ENCODE results near the gene CLTCL1.
"Not testable (repeated sequence)": the region's sequence is repeated elsewhere in the genome, so short reads cannot be mapped to it uniquely, and the experiment has no call there.

Gene CLTCL1

GRCh38 chr22:19291580-19292457 lies at the start of gene CLTCL1:
Gene CLTCL1, minus strand, starts transcription at chr22:19291719. Its CDS starts 78 bp downstream, at chr22:19291641.
- Mint-ChIP-seq H3K27ac (peak within 1 kb of the TSS; percentile 79), H3K9me3 (no peaks in the 10 kb centered on the region), H3K36me3 (ENCODE audit: low read depth) (no peaks in the 10 kb centered on the region), H3K4me3 (peak within 1 kb of the TSS; percentile 85), H3K27me3 (peaks cover 37% of the 10 kb centered on the region), H3K4me1 (peaks cover 25% of the 10 kb centered on the region)
- ATAC-seq (peak; percentile 68), DNase-seq (peak; percentile 80)

- Mint-ChIP-seq H3K27ac (no peak overlapping the region), H3K9me3 (peaks cover 44% of the 10 kb centered on the region), H3K36me3 (ENCODE audit: low read depth) (peaks cover 95% of the 10 kb centered on the region), H3K4me1 (no peaks in the 10 kb centered on the region), H3K4me3 (no peak overlapping the region), H3K27me3 (no peaks in the 10 kb centered on the region)
- no peak for DNase-seq
- no peak for ATAC-seq
Observed at GRCh38 chr22:19337137-19337536, 45.6 kb upstream of the CLTCL1 start.

GRCh38 chr22:19336133-19337075 lies 44.9 kb upstream of the CLTCL1 start:
- Mint-ChIP-seq H3K27me3 (no peaks in the 10 kb centered on the region), H3K4me1 (no peaks in the 10 kb centered on the region), H3K4me3 (no peak overlapping the region), H3K27ac (no peak overlapping the region), H3K9me3 (peaks cover 44% of the 10 kb centered on the region), H3K36me3 (ENCODE audit: low read depth) (peaks cover 95% of the 10 kb centered on the region)
- DNase-seq (no peak), ATAC-seq (no peak)

- H3K36me3 Mint-ChIP-seq (ENCODE audit: low read depth) = peaks cover 83% of the 10 kb centered on the region
- DNase-seq (no peak), ATAC-seq (no peak)
- no peaks in the 10 kb centered on the region for H3K4me1 Mint-ChIP-seq
- peaks cover 31% of the 10 kb centered on the region for H3K9me3 Mint-ChIP-seq
- no peak overlapping the region for H3K27ac Mint-ChIP-seq
- H3K4me3 Mint-ChIP-seq = no peak overlapping the region
- no peaks in the 10 kb centered on the region for H3K27me3 Mint-ChIP-seq
Observed at GRCh38 chr22:19331975-19332374, 40.5 kb upstream of the CLTCL1 start.

GRCh38 chr22:19331474-19331873 lies 40.0 kb upstream of the CLTCL1 start:
- Mint-ChIP-seq H3K9me3 (peaks cover 31% of the 10 kb centered on the region), H3K27ac (no peak overlapping the region), H3K4me3 (no peak overlapping the region), H3K4me1 (no peaks in the 10 kb centered on the region), H3K36me3 (ENCODE audit: low read depth) (peaks cover 78% of the 10 kb centered on the region), H3K27me3 (no peaks in the 10 kb centered on the region)
- ATAC-seq = no peak
- DNase-seq = no peak

- no peak overlapping the region for H3K27ac Mint-ChIP-seq
- ATAC-seq = no peak
Observed at GRCh38 chr22:19330865-19331418, 39.4 kb upstream of the CLTCL1 start.

GRCh38 chr22:19330205-19330604 lies 38.7 kb upstream of the CLTCL1 start:
- not testable (repeated sequence) for DNase-seq, H3K4me3 Mint-ChIP-seq, H3K27ac Mint-ChIP-seq, H3K27me3 Mint-ChIP-seq, ATAC-seq, H3K4me1 Mint-ChIP-seq
- Mint-ChIP-seq H3K36me3 (ENCODE audit: low read depth) (peaks cover 66% of the 10 kb centered on the region), H3K9me3 (peaks cover 22% of the 10 kb centered on the region)

More at GRCh38 chr22:19330865-19331418, 39.4 kb upstream of the CLTCL1 start:
- H3K4me1 Mint-ChIP-seq = no peaks in the 10 kb centered on the region
- H3K36me3 Mint-ChIP-seq (ENCODE audit: low read depth) = peaks cover 73% of the 10 kb centered on the region
- peaks cover 28% of the 10 kb centered on the region for H3K9me3 Mint-ChIP-seq
- no peak overlapping the region for H3K4me3 Mint-ChIP-seq
- no peaks in the 10 kb centered on the region for H3K27me3 Mint-ChIP-seq
- no peak for DNase-seq

GRCh38 chr22:19329454-19329853 lies 37.9 kb upstream of the CLTCL1 start:
- H3K27me3 Mint-ChIP-seq = no peaks in the 10 kb centered on the region
- H3K4me3 Mint-ChIP-seq = no peak overlapping the region
- H3K36me3 Mint-ChIP-seq (ENCODE audit: low read depth) = peaks cover 59% of the 10 kb centered on the region
- H3K4me1 Mint-ChIP-seq = no peaks in the 10 kb centered on the region
- H3K9me3 Mint-ChIP-seq = peaks cover 18% of the 10 kb centered on the region
- no peak overlapping the region for H3K27ac Mint-ChIP-seq
- DNase-seq (no peak), ATAC-seq (no peak)

GRCh38 chr22:19325296-19325948 lies 33.9 kb upstream of the CLTCL1 start:
- no peak overlapping the region for H3K27ac Mint-ChIP-seq

GRCh38 chr22:19323420-19323819 lies 31.9 kb upstream of the CLTCL1 start:
- peaks cover 14% of the 10 kb centered on the region for H3K9me3 Mint-ChIP-seq
- not testable (repeated sequence) for H3K36me3 Mint-ChIP-seq (ENCODE audit: low read depth); H3K27ac Mint-ChIP-seq; DNase-seq; H3K4me1 Mint-ChIP-seq; H3K4me3 Mint-ChIP-seq; H3K27me3 Mint-ChIP-seq; ATAC-seq

More at GRCh38 chr22:19325296-19325948, 33.9 kb upstream of the CLTCL1 start:
- H3K27me3 Mint-ChIP-seq = no peaks in the 10 kb centered on the region
- ATAC-seq (no peak), DNase-seq (no peak)
- H3K9me3 Mint-ChIP-seq = peaks cover 13% of the 10 kb centered on the region
- H3K36me3 Mint-ChIP-seq (ENCODE audit: low read depth) = peaks cover 23% of the 10 kb centered on the region
- no peak overlapping the region for H3K4me3 Mint-ChIP-seq
- H3K4me1 Mint-ChIP-seq = no peaks in the 10 kb centered on the region

- DNase-seq (no peak), ATAC-seq (no peak)
- Mint-ChIP-seq H3K4me1 (no peaks in the 10 kb centered on the region), H3K27me3 (no peaks in the 10 kb centered on the region), H3K4me3 (no peak overlapping the region), H3K36me3 (ENCODE audit: low read depth) (no peaks in the 10 kb centered on the region), H3K27ac (no peak overlapping the region), H3K9me3 (peaks cover 20% of the 10 kb centered on the region)
Observed at GRCh38 chr22:19321757-19322156, 30.2 kb upstream of the CLTCL1 start.

GRCh38 chr22:19320136-19320535 lies 28.6 kb upstream of the CLTCL1 start:
- not testable (repeated sequence) for H3K27me3 Mint-ChIP-seq; DNase-seq; H3K36me3 Mint-ChIP-seq (ENCODE audit: low read depth); H3K27ac Mint-ChIP-seq; H3K4me3 Mint-ChIP-seq; H3K4me1 Mint-ChIP-seq; ATAC-seq
- peaks cover 33% of the 10 kb centered on the region for H3K9me3 Mint-ChIP-seq

GRCh38 chr22:19319281-19319680 lies 27.8 kb upstream of the CLTCL1 start:
- Mint-ChIP-seq H3K4me3 (no peak overlapping the region), H3K27me3 (peaks cover 1% of the 10 kb centered on the region), H3K36me3 (ENCODE audit: low read depth) (peaks cover under 1% of the 10 kb centered on the region), H3K27ac (no peak overlapping the region), H3K9me3 (peaks cover 35% of the 10 kb centered on the region), H3K4me1 (no peaks in the 10 kb centered on the region)
- ATAC-seq (no peak), DNase-seq (no peak)

- Mint-ChIP-seq H3K4me1 (no peaks in the 10 kb centered on the region), H3K27ac (no peak overlapping the region), H3K9me3 (peaks cover 38% of the 10 kb centered on the region), H3K36me3 (ENCODE audit: low read depth) (peaks cover 4% of the 10 kb centered on the region), H3K4me3 (no peak overlapping the region), H3K27me3 (peaks cover 3% of the 10 kb centered on the region)
- ATAC-seq (no peak), DNase-seq (no peak)
Observed at GRCh38 chr22:19317865-19318264, 26.3 kb upstream of the CLTCL1 start.
